Prostate gland (tissue), 2 donors: ENCODE measurements around the gene VAV3. TPM values are rescaled to one million over a fixed set of nuclear protein-coding genes. Genes with fewer than 3 reads are reported as not detected.
"Not testable (repeated sequence)": the region's sequence is repeated elsewhere in the genome, so short reads cannot be mapped to it uniquely, and the experiment has no call there.

ENCODE experiments used
- DNase-seq: peaks from one replicate; pipeline ENCODE4 v3.0.0-alpha.2; 2019; ENCODE audit warnings: low spot score
- H3K27ac ChIP-seq, 2 donors: fragments of 200-600 bp; sonication (generic); 2 replicates each; pipeline ENCODE4 v1.5.1; 2017 to 2019
- H3K27me3 ChIP-seq: fragments of 200-600 bp; sonication (generic); replicated peaks from 2 replicates; pipeline ENCODE4 v1.5.1; 2019; ENCODE audit not compliant: insufficient read depth
- H3K36me3 ChIP-seq, 2 donors: fragments of 200-600 bp; sonication (generic); 1 replicate in 1 of 2; 2 replicates in 1 of 2; pipeline versions ENCODE4 v1.5.1 to v1.8.1; 2017 to 2019
- H3K4me1 ChIP-seq: fragments of 200-600 bp; sonication (generic); replicated peaks from 2 replicates; pipeline ENCODE4 v1.5.1; 2019
- H3K4me3 ChIP-seq, 2 donors: fragments of 200-600 bp; sonication (generic); 2 replicates each; pipeline ENCODE4 v1.5.1; 2017 to 2019
- H3K9me3 ChIP-seq: fragments of 200-600 bp; sonication (generic); 2 replicates; pipeline ENCODE4 v1.5.1; 2017
- POLR2A ChIP-seq: fragments of 450-650 bp; IDR thresholded peaks from one replicate; pipeline ENCODE4 v1.6.1; 2016; ENCODE audit warnings: antibody characterized with exemption, mild to moderate bottlenecking
- POLR2AphosphoS5 ChIP-seq: sonication (generic); formaldehyde crosslinking; IDR thresholded peaks from one replicate; pipeline ENCODE4 v1.6.1; 2017; ENCODE audit warnings: antibody characterized with exemption
- WGBS: methylation state at CpG from one replicate; pipeline ENCODE4 v1.1.5; 2018; 5-methylcytosine and 5-hydroxymethylcytosine counted together
- intact Hi-C: fragments of 100-400 bp; cut with DNase I; formaldehyde crosslinking; loops from one replicate; pipeline ENCODE4 v1.14.2; 2022
- total RNA-seq, 2 donors: library from RNA; depleted of rRNA; stranded (reverse); fragments of >200 nt; gene quantifications; one replicate each; pipeline ENCODE4 v1.1.0, GENCODE V29; 2016
- TF ChIP-seq, protein P1 (sequence below), 4 experiments: fragments of 200-600 bp in 2 of 4; fragments of 450-650 bp in 2 of 4; sonication (generic) in 2 of 4; IDR thresholded peaks; 1 replicate in 3 of 4; 2 replicates in 1 of 4; pipeline ENCODE4 v1.5.1; 2016 to 2019; ENCODE audit warnings: antibody characterized with exemption in 4 of 4, mild to moderate bottlenecking in 2 of 4, moderate library complexity in 2 of 4

Gene VAV3
- total RNA-seq, 2 donors from 2014 or later, result 14.5 TPM

GRCh38 chr1:107851418-107851817, 113.6 kb downstream of the VAV3 start:
- H3K4me3 ChIP-seq, result no peak overlapping the region
- H3K36me3 ChIP-seq, result no peaks in the 10 kb centered on the region
- H3K27me3 ChIP-seq, result no peaks in the 10 kb centered on the region
- H3K27ac ChIP-seq, result no peak overlapping the region
- no peak for DNase-seq
- no peaks in the 10 kb centered on the region for H3K9me3 ChIP-seq
- no peaks in the 10 kb centered on the region for H3K4me1 ChIP-seq
- intact Hi-C loops, result no loop called here
- no peak for TF ChIP-seq POLR2A
- TF ChIP-seq, protein P1, sequence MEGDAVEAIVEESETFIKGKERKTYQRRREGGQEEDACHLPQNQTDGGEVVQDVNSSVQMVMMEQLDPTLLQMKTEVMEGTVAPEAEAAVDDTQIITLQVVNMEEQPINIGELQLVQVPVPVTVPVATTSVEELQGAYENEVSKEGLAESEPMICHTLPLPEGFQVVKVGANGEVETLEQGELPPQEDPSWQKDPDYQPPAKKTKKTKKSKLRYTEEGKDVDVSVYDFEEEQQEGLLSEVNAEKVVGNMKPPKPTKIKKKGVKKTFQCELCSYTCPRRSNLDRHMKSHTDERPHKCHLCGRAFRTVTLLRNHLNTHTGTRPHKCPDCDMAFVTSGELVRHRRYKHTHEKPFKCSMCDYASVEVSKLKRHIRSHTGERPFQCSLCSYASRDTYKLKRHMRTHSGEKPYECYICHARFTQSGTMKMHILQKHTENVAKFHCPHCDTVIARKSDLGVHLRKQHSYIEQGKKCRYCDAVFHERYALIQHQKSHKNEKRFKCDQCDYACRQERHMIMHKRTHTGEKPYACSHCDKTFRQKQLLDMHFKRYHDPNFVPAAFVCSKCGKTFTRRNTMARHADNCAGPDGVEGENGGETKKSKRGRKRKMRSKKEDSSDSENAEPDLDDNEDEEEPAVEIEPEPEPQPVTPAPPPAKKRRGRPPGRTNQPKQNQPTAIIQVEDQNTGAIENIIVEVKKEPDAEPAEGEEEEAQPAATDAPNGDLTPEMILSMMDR (IDR thresholded peaks at IDR 0.05), result no peak
- no peak for TF ChIP-seq POLR2AphosphoS5

GRCh38 chr1:107844541-107845194, 120.3 kb downstream of the VAV3 start:
- H3K27me3 ChIP-seq, H3K4me1 ChIP-seq, intact Hi-C loops, H3K27ac ChIP-seq, H3K9me3 ChIP-seq, H3K4me3 ChIP-seq, DNase-seq, H3K36me3 ChIP-seq: not testable (repeated sequence)
- WGBS, result 57% methylated on average over 7 of the region's 7 CpGs

- H3K27ac ChIP-seq, result no peak overlapping the region
- H3K4me1 ChIP-seq, result no peaks in the 10 kb centered on the region
- TF ChIP-seq POLR2AphosphoS5 (no peak), POLR2A (no peak)
- TF ChIP-seq, protein P1 (IDR thresholded peaks at IDR 0.05), result no peak
- DNase-seq, result no peak
- intact Hi-C loops, result no loop called here
- 86% methylated on average over 6 of the region's 6 CpGs for WGBS
- H3K36me3 ChIP-seq, result no peaks in the 10 kb centered on the region
- H3K4me3 ChIP-seq, result no peak overlapping the region
- H3K27me3 ChIP-seq, result no peaks in the 10 kb centered on the region
- no peaks in the 10 kb centered on the region for H3K9me3 ChIP-seq
Observed at GRCh38 chr1:107843989-107844388, 121.0 kb downstream of the VAV3 start.

DNA sequence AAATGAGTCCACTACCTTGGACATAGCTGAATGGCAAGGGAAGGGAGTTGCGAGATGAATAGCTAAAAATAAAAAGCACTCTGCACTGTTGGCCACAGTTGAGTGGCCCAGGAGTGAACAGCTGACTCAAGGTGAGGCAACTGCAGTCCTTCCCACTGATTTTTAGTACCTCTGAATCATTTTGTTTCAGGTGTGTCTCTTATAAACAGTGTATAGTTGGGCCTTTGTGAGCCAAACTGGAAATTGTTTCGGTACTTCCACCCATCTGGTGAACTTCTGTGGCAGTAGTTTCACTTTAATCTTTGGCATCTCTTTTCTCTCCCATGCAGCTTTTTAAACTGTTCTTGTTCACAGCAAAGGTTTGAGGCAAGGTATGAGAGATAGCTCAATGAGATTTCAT, 122.7 kb downstream of the VAV3 start:
- H3K4me3 ChIP-seq, result no peak overlapping the region
- intact Hi-C loops, result no loop called here
- TF ChIP-seq POLR2A (no peak), POLR2AphosphoS5 (no peak)
- TF ChIP-seq, protein P1 (IDR thresholded peaks at IDR 0.05), result no peak
- H3K27me3 ChIP-seq, result no peaks in the 10 kb centered on the region
- H3K36me3 ChIP-seq, result no peaks in the 10 kb centered on the region
- WGBS, result 64% methylated on average over 2 of the region's 2 CpGs
- H3K4me1 ChIP-seq, result no peaks in the 10 kb centered on the region
- no peak for DNase-seq
- H3K9me3 ChIP-seq, result no peaks in the 10 kb centered on the region
- H3K27ac ChIP-seq, result no peak overlapping the region

DNA sequence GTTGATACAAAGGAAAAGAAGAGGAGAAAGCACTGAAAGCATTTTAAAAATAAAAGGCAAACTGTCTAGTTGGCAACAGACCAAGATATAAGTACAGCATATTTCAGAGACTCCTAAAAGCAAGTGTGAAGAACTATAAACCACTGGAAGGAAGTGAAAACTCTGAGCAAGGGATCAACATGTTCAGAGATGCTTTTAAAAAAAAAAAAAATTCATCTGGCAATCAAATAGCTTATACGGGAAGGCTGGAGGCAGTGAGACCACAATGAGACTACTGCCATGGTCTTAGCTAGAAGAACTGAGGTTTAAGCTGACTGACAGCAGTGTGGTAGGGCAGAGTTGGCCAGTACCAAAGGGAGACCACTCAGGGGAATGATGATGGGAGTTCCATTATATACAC, 124.3 kb downstream of the VAV3 start:
- H3K4me3 ChIP-seq, result no peak overlapping the region
- intact Hi-C loops, result no loop called here
- no peaks in the 10 kb centered on the region for H3K36me3 ChIP-seq
- DNase-seq, result no peak
- H3K9me3 ChIP-seq, result no peaks in the 10 kb centered on the region
- H3K27ac ChIP-seq, result no peak overlapping the region
- H3K27me3 ChIP-seq, result no peaks in the 10 kb centered on the region
- TF ChIP-seq POLR2A (no peak), POLR2AphosphoS5 (no peak)
- TF ChIP-seq, protein P1 (IDR thresholded peaks at IDR 0.05), result no peak
- H3K4me1 ChIP-seq, result no peaks in the 10 kb centered on the region
- WGBS, result 11% methylated on average over 1 of the region's 1 CpG
